Cardiac muscle cell (in vitro differentiated cells and primary cell): Measurements from ENCODE around the gene SLC44A5. TPM values are rescaled to one million over a fixed set of nuclear protein-coding genes. Genes with fewer than 3 reads are reported as not detected.
A peak's percentile ranks its signal among the peaks of the same experiment; 100 is the strongest.
"Not testable (repeated sequence)": the region's sequence is repeated elsewhere in the genome, so short reads cannot be mapped to it uniquely, and the experiment has no call there.

Experiments used
- DNase-seq, 2 donors: peaks; one replicate each; pipeline versions ENCODE4 v3.0.0 to v3.0.0-alpha.2; 2010 to 2017; ENCODE audit warnings: low read depth in 1 of 2, low spot score in 1 of 2
- H3K27ac ChIP-seq: fragments of 200-600 bp; sonication (generic); 2 replicates; pipeline ENCODE4 v1.5.1; 2016
- H3K27me3 ChIP-seq: fragments of 200-600 bp; sonication (generic); 2 replicates; pipeline ENCODE4 v1.6.0; 2016; ENCODE audit warnings: control low read depth
- H3K36me3 ChIP-seq: fragments of 200-600 bp; sonication (generic); 2 replicates; pipeline ENCODE4 v1.5.1; 2016; ENCODE audit warnings: control low read depth
- H3K4me1 ChIP-seq: fragments of 200-600 bp; sonication (generic); 2 replicates; pipeline ENCODE4 v1.8.1; 2017; ENCODE audit warnings: low read depth, mild to moderate bottlenecking, mixed run types
- H3K4me3 ChIP-seq: fragments of 200-600 bp; sonication (generic); 2 replicates; pipeline ENCODE4 v1.5.1; 2016; ENCODE audit warnings: mild to moderate bottlenecking
- H3K9me3 ChIP-seq: fragments of 200-600 bp; sonication (generic); 2 replicates; pipeline ENCODE4 v1.5.1; 2017; ENCODE audit warnings: low read depth, mild to moderate bottlenecking, control low read depth
- polyA plus RNA-seq: library from polyadenylated mRNA; unstranded; fragments of >200 nt; fragmentation: Nextera tagmentation; extraction: Ambion mirVana; gene quantifications from 2 replicates; pipeline ENCODE4 v1.2.1, GENCODE V29; 2016
- total RNA-seq: library from RNA; depleted of rRNA; stranded (reverse); fragments of >200 nt; gene quantifications from 2 replicates; pipeline ENCODE4 v1.2.3, GENCODE V29; 2016
- TF ChIP-seq, protein P1 (sequence below): IDR thresholded peaks from 2 replicates; pipeline ENCODE4 v1.5.1; 2012; ENCODE audit warnings: low read depth, mild to moderate bottlenecking, low read length

Gene SLC44A5
- 5.6 and 11.1 TPM in 2 replicates for total RNA-seq
- 6.9 and 7.9 TPM in 2 replicates for polyA plus RNA-seq

DNA sequence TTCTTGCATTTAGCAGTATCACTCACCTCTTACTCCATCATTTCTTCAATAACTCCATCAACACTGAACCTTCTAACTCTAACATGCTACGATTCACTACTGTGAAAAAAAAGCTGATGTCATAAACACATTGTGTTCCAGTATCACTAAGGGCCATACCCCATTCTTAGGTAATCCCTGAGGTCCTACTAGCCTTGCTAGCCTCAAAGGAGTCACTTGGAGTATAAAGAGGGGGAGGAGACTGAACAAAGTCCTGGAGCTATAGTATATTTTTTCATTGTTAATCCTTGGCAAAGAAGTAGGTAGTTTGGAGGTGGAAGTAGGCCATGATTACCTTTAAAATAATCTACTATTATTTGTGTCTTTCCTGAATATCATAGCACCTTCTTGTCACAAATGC, at the start of gene SLC44A5:
TSS of gene SLC44A5 (minus strand) at position 101 of the 400 bp plus-strand sequence. CDS start 69,667 bp downstream, outside the sequence.
- no peak within 1 kb of the TSS for H3K4me3 ChIP-seq
- peaks cover 38% of the 10 kb centered on the region for H3K27me3 ChIP-seq
- TF ChIP-seq, protein P1, sequence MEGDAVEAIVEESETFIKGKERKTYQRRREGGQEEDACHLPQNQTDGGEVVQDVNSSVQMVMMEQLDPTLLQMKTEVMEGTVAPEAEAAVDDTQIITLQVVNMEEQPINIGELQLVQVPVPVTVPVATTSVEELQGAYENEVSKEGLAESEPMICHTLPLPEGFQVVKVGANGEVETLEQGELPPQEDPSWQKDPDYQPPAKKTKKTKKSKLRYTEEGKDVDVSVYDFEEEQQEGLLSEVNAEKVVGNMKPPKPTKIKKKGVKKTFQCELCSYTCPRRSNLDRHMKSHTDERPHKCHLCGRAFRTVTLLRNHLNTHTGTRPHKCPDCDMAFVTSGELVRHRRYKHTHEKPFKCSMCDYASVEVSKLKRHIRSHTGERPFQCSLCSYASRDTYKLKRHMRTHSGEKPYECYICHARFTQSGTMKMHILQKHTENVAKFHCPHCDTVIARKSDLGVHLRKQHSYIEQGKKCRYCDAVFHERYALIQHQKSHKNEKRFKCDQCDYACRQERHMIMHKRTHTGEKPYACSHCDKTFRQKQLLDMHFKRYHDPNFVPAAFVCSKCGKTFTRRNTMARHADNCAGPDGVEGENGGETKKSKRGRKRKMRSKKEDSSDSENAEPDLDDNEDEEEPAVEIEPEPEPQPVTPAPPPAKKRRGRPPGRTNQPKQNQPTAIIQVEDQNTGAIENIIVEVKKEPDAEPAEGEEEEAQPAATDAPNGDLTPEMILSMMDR: no peak
- H3K9me3 ChIP-seq: no peaks in the 10 kb centered on the region
- H3K36me3 ChIP-seq: no peaks in the 10 kb centered on the region
- no peak within 1 kb of the TSS for H3K27ac ChIP-seq
- H3K4me1 ChIP-seq: no peaks in the 10 kb centered on the region
- no peak for DNase-seq

DNA sequence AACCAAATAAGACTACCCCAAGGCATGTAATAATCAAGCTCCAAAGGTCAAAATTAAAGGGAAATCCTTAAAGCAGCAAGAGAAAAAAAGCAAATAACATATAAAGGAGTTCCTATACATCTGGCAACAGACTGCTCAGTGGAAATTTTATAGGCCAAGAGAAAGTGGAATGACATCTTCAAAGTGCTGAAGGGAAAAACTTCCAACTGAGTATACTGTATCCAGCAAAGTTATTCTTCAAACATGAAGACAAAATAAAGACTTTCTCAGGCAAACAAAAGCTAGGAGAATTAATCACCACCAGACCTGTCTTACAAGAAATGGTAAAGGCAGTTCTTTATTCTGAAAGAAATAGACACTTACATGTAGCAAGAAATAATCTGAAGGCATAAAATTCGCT, 45.0 kb upstream of the SLC44A5 start:
- no peak for DNase-seq
- Histone ChIP-seq H3K27ac (no peak overlapping the region), H3K4me1 (no peaks in the 10 kb centered on the region), H3K27me3 (no peaks in the 10 kb centered on the region), H3K4me3 (no peak overlapping the region), H3K9me3 (no peaks in the 10 kb centered on the region), H3K36me3 (no peaks in the 10 kb centered on the region)
- TF ChIP-seq, protein P1: no peak

DNA sequence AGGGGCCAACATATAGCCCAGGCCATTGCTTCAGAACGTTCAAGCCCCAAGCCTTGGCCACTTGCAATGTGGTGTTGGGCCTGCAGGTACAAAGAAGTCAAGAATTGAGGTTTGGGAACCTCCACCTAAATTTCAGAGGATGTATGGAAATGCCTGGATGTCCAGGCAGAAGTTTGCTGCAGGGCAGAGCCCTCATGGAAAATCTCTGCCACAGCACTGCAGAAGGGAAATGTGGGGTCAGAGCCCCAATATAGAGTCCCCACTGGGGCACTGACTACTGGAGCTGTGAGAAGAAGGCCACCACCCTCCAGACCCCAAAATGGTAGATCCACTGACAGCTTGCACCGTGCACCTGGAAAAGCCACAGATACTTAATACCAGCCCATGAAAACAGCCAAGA, 36.3 kb upstream of the SLC44A5 start:
- not testable (repeated sequence) for H3K4me3 ChIP-seq, H3K9me3 ChIP-seq, H3K27ac ChIP-seq, DNase-seq, H3K36me3 ChIP-seq, H3K27me3 ChIP-seq, H3K4me1 ChIP-seq

DNA sequence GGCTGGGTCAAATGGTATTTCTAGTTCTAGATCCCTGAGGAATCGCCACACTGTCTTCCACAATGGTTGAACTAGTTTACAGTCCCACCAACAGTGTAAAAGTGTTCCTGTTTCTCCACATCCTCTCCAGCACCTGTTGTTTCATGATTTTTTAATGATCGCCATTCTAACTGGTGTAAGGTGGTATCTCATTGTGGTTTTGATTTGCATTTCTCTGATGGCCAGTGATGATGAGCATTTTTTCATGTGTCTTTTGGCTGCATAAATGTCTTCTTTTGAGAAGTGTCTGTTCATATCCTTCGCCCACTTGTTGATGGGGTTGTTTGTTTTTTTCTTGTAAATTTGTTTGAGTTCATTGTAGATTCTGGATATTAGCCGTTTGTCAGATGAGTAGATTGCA, 34.2 kb upstream of the SLC44A5 start:
- not testable (repeated sequence) for H3K4me1 ChIP-seq, H3K9me3 ChIP-seq, H3K4me3 ChIP-seq, H3K27me3 ChIP-seq, H3K36me3 ChIP-seq, DNase-seq, H3K27ac ChIP-seq

DNA sequence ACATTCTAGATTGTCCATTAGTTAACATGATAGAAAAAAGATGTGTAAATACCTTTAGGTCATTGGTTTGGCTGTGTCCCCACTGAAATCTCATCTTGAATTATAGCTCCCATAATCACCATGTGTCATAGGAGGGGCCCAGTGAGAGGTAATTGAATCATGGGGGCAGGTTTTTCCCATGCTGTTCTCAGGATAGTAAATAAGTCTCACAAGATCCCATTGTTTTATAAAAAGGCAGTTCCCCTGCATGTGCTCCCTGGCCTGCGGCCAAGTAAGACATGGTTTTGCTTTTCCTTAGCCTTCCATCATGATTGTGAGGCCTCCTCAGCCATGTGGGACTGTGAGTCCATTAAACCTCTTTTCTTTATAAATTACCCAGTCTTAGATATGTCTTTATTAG, 32.5 kb upstream of the SLC44A5 start:
- TF ChIP-seq, protein P1: no peak
- Histone ChIP-seq H3K27me3 (no peaks in the 10 kb centered on the region), H3K27ac (no peak overlapping the region), H3K36me3 (no peaks in the 10 kb centered on the region), H3K9me3 (no peaks in the 10 kb centered on the region), H3K4me3 (no peak overlapping the region), H3K4me1 (no peaks in the 10 kb centered on the region)
- DNase-seq: peak in 1 of 2 donors; percentile 0

DNA sequence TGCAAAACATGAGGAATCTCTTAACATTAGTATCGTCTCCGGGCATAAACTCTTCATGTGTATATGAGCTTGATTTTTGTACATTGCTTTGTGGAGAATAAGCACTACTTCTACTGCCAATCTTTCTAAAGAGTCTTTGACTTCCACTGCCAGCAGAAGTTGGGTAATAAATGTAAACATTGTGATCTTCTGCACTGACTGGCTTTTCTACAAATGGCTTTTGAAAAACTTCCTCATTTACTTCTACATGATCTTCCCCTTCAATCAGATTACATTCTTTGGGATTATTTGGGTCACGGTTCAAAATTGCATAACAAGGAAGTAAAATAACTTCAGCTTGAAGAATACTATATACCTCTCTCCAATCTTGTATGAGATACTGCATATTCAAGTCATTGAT, 30.4 kb upstream of the SLC44A5 start:
- Histone ChIP-seq H3K27ac (no peak overlapping the region), H3K4me3 (no peak overlapping the region), H3K27me3 (no peaks in the 10 kb centered on the region), H3K36me3 (no peaks in the 10 kb centered on the region), H3K4me1 (no peaks in the 10 kb centered on the region), H3K9me3 (no peaks in the 10 kb centered on the region)
- TF ChIP-seq, protein P1: no peak
- DNase-seq: no peak

DNA sequence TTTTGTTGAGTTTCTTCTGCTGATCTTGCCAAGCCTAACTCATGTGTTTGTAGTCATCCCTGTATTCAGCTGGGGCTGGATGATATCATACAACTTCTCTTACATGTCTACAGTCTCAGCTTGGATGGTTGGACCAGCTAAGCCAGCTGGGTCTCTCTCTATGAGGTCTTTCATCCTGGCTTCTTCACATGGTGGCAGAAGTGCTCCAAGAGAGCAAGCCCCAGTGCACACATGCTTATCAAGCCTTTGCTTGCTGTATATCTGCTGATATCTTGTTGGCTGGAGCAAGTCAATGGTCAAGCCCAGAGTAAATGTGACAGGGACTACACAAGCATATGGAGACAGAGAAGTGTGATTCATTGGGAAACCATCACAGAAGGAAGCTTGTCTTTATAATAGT, 29.2 kb upstream of the SLC44A5 start:
- Histone ChIP-seq H3K27ac (no peak overlapping the region), H3K27me3 (no peaks in the 10 kb centered on the region), H3K36me3 (no peaks in the 10 kb centered on the region), H3K4me1 (no peaks in the 10 kb centered on the region), H3K9me3 (no peaks in the 10 kb centered on the region), H3K4me3 (no peak overlapping the region)
- TF ChIP-seq, protein P1: no peak
- no peak for DNase-seq
